DLD1 (cell line): ENCODE data around the gene WNT7B.

Experiments
- in situ Hi-C: cut with HindIII; loops from 2 replicates; pipeline ENCODE4 v1.10.0; 2017; ENCODE audit warnings: low sequenced_read_pairs

Gene WNT7B

DNA sequence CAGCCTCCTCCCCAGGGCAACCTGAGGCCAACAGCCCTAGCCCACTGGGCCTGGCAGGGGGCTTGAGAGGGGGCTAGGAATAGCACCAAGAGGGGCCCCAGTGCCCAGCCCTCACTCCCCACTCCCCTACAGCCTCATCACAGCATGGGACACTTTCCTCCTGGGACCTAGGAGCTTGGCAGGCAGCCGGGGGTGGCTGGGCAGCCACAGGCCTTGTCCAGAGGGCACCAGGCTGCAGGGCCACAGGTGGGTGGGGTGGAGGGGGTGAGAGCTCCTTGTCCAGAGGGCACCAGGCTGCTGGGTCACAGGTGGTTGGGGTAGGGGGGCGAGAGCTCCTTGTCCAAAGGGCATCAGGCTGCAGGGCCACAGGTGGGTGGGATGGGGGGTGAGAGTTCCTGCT is 61.8 kb downstream of the WNT7B start:
- in situ Hi-C loops, result no loop called here

DNA sequence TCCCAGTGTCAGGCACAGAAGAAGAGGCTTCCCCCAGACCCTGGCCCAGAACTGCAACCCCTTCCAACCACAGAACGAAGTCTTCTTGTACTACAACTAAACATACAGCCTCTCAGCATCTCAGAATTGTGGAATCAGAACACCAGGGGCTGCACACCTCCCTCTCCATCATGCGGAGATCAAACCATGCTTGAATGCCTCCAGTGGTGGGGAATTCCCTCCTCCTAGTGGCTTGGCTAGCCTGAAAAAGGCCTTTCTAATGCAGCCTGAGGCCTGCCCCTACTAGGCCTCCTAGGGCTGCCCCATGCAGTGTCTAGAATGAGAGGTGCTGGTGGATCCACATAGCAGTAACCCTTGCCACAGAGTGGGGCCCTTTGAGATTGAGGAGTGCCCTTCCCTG is 62.7 kb downstream of the WNT7B start:
- in situ Hi-C loops, result no loop called here

- in situ Hi-C loops, result no loop called here
These were observed 64.1 kb downstream of the WNT7B start for GRCh38 chr22:45912910-45913309.

DNA sequence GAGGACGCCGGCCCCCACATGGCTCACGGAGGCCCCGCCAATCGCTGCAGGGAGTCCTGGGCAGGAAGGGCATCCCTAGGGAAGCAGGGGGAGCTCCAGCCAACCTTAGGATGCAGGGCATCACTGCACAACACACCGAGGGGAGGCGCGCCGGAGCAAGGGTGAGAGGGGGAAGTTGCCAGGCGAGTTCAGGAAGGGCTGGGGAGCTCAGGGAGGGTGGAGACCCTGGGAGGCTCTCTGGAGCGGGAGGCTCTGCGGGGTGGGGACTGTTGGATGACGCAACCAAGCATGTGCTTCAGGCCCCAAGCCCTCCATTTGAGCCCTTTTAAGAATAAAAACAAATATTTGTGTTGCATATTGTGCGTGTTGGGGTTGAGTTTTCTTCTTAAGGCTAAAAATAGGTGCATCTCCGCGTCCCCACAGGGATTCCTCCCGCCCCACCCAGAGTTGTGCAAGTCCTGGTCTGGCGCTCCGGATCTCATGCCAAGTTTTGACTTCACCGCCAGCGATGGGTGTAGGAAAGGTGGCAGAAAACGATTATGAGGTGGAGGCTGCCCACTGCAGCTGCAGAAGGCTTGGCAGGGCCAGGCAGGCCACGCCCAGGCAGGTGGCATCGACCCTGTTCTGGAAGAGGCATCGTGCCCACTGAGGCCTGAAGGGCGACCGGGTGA is 65.2 kb downstream of the WNT7B start:
- in situ Hi-C loops, result no loop called here

DNA sequence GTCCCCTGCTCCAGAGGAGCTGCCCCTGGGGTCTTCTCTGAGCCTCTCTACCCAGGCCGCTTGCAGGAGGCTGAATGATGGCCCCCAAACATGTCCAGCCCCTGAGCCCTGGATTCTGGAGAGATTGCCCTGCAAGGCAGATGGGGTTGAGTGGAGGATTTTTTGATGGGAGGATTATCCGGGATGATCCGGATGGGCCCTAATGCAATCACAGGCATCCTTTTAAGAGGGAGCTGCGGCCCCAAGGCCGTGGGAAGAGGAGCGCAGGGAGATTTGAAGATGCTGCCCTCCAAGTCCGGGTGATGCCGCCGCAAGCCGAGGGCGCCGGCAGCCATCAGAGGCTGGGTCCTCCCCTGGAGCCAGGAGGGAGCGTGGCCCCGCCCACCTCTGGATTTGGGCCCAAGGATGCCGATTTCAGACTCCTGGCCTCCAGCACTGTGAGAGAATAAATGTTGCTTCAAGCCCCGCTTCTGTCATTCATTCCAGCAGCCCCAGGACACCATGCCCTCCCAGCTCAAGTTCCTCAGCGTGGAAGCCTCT is 66.0 kb downstream of the WNT7B start:
- in situ Hi-C loops, result no loop called here

GRCh38 chr22:45908961-45909360 is 68.0 kb downstream of the WNT7B start:
- in situ Hi-C loops, result no loop called here

- in situ Hi-C loops, result no loop called here
These were observed 69.0 kb downstream of the WNT7B start for GRCh38 chr22:45907996-45908395.

- in situ Hi-C loops, result no loop called here
These were observed 69.6 kb downstream of the WNT7B start for GRCh38 chr22:45907378-45907777.

DNA sequence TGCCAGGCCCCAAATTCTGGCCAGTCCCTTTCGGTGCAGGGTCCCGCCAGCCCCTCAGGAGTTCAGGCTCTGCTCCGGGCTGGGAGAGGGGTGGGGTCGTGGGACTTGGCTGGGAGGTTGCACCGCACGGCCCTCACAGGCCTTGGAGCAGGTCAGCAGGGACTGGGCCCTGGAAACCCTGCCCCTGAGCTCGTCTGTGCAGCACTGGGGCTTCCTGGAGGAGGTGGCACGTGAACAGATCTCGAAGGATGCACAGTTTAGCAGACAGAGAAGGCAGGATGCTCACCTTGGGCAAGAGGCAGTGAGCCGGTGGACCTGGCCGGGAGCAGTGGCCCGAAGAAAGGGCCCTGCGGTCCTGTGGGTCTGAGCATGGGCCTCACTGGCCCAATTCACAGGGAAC is 70.0 kb downstream of the WNT7B start:
- in situ Hi-C loops, result no loop called here

GRCh38 chr22:45905924-45906865 is 70.8 kb downstream of the WNT7B start:
- in situ Hi-C loops, result no loop called here

GRCh38 chr22:45905326-45905923 is 71.5 kb downstream of the WNT7B start:
- in situ Hi-C loops, result no loop called here

- in situ Hi-C loops, result no loop called here
These were observed 72.7 kb downstream of the WNT7B start for GRCh38 chr22:45904236-45904635.

- in situ Hi-C loops, result no loop called here
These were observed 73.4 kb downstream of the WNT7B start for GRCh38 chr22:45903355-45904135.

GRCh38 chr22:45897736-45898135 is 79.2 kb downstream of the WNT7B start:
- in situ Hi-C loops, result no loop called here

- in situ Hi-C loops, result no loop called here
These were observed 79.9 kb downstream of the WNT7B start for GRCh38 chr22:45896964-45897538.

DNA sequence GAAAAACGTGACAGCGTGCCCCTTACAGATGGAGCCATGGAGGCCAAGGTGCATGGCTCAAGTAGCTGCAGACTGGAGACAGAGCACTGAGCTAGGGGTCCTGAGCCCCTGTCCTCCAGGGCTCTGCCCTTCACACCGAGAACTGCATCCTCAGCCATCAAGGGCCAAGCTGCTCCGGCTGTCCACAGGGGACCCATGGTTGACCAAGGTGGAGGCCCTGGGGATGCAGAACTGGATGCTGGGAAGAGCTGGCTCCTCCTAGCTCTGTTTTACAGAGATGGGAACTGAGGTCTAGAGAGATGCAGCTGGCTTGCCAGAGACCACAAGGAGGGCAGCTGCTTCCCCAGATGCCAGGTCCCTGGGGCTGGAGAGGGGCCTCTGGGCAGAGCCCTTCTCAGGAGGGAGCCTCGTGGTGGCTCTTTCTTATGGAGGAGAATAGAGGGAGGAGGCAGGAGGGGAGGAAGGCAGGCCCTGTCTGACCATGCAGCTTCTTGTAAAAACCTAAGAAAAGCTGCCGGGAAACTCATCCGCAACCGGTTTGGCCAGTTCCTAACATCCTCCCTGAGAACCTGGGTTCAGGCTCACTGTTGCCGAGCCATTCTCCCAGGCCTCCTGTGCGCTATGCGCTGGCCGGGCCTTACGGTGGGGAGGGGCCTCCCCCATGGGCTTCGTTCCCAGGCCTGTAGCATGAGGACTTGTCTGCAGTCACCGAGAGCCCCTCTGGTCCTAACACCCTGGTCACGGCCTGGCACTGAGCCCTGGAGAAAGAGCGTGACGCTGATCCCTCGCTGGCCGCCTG is 80.6 kb downstream of the WNT7B start:
- in situ Hi-C loops, result no loop called here

GRCh38 chr22:45895436-45896152 is 81.4 kb downstream of the WNT7B start:
- in situ Hi-C loops, result no loop called here

- in situ Hi-C loops, result no loop called here
These were observed 83.4 kb downstream of the WNT7B start for GRCh38 chr22:45893516-45893915.
